SK-N-SH treated with all-trans-retinoic acid at 6 μM for 48 hours (cell line): ENCODE data around the gene KIF22.

Experiments
- ESRRG ChIP-seq: fragments of 250-450 bp; sonication (Bioruptor Pico); IDR thresholded peaks from 2 replicates; pipeline ENCODE4 v1.6.1; 2021; ENCODE audit warnings: mild to moderate bottlenecking
- PATZ1 ChIP-seq: fragments of 250-450 bp; sonication (Bioruptor Pico); IDR thresholded peaks from 2 replicates; pipeline ENCODE4 v1.8.0; 2020; ENCODE audit warnings: mild to moderate bottlenecking, moderate library complexity, borderline replicate concordance
- TOX ChIP-seq: fragments of 250-450 bp; sonication (Bioruptor Pico); IDR thresholded peaks from 2 replicates; pipeline ENCODE4 v1.8.0; 2021; ENCODE audit warnings: mild to moderate bottlenecking, moderate library complexity, borderline replicate concordance
- ZFP3 ChIP-seq: fragments of 250-450 bp; sonication (Bioruptor Pico); IDR thresholded peaks from 2 replicates; pipeline ENCODE4 v1.5.0; 2020; ENCODE audit warnings: mild to moderate bottlenecking, moderate library complexity
- TF ChIP-seq, protein P1 (sequence below): fragments of 250-450 bp; sonication (Bioruptor Pico); IDR thresholded peaks from 2 replicates; pipeline ENCODE4 v1.5.1; 2021; ENCODE audit warnings: mild to moderate bottlenecking, moderate library complexity

GRCh38 chr16:29850998-29851397 lies 60.4 kb downstream of the KIF22 start:
- TF ChIP-seq PATZ1 (no peak), ZFP3 (CRISPR knock-in tag) (no peak), TOX (CRISPR knock-in tag) (no peak), ESRRG (no peak)
- TF ChIP-seq, protein P1, sequence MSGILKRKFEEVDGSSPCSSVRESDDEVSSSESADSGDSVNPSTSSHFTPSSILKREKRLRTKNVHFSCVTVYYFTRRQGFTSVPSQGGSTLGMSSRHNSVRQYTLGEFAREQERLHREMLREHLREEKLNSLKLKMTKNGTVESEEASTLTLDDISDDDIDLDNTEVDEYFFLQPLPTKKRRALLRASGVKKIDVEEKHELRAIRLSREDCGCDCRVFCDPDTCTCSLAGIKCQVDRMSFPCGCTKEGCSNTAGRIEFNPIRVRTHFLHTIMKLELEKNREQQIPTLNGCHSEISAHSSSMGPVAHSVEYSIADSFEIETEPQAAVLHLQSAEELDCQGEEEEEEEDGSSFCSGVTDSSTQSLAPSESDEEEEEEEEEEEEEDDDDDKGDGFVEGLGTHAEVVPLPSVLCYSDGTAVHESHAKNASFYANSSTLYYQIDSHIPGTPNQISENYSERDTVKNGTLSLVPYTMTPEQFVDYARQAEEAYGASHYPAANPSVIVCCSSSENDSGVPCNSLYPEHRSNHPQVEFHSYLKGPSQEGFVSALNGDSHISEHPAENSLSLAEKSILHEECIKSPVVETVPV (CRISPR knock-in tag), result no peak
